Loucy (cell line): Measurements from ENCODE around the gene R3HDML.

Experiments used
- H2AFZ ChIP-seq: fragments of 200-600 bp; sonication (generic); 2 replicates; pipeline ENCODE4 v1.6.0; 2016; ENCODE audit warnings: antibody characterized with exemption, mild to moderate bottlenecking, low read length, moderate library complexity
- H3F3A ChIP-seq: fragments of 200-600 bp; 2 replicates; pipeline ENCODE4 v1.6.0; 2016; ENCODE audit warnings: antibody characterized with exemption, low read depth, mild to moderate bottlenecking
- H3K27me3 ChIP-seq: fragments of 200-600 bp; sonication (generic); 2 replicates; pipeline ENCODE4 v1.6.1; 2014; ENCODE audit warnings: low read length, mild to moderate bottlenecking; ENCODE audit not compliant: insufficient read depth, poor library complexity, severe bottlenecking
- H3K36me3 ChIP-seq: fragments of 200-600 bp; sonication (generic); 2 replicates; pipeline ENCODE4 v1.6.1; 2016; ENCODE audit warnings: low read length; ENCODE audit not compliant: insufficient read depth
- H3K4me1 ChIP-seq: fragments of 200-600 bp; sonication (generic); 2 replicates; pipeline ENCODE4 v1.5.1; 2014; ENCODE audit warnings: low read length, mild to moderate bottlenecking; ENCODE audit not compliant: insufficient read depth, poor library complexity, severe bottlenecking
- H3K4me2 ChIP-seq: fragments of 200-600 bp; sonication (generic); 2 replicates; pipeline ENCODE4 v1.6.0; 2014; ENCODE audit warnings: antibody characterized with exemption, low read length, low read depth, mild to moderate bottlenecking; ENCODE audit not compliant: poor library complexity, severe bottlenecking
- H3K4me3 ChIP-seq: fragments of 200-600 bp; sonication (generic); 2 replicates; pipeline ENCODE4 v1.5.1; 2014; ENCODE audit warnings: low read length, mild to moderate bottlenecking, mixed read lengths; ENCODE audit not compliant: poor library complexity, severe bottlenecking
- H3K79me2 ChIP-seq: fragments of 200-600 bp; sonication (generic); 2 replicates; pipeline ENCODE4 v1.6.1; 2014; ENCODE audit warnings: low read length; ENCODE audit not compliant: insufficient read depth
- H3K9ac ChIP-seq: fragments of 200-600 bp; sonication (generic); 2 replicates; pipeline ENCODE4 v1.6.0; 2014; ENCODE audit warnings: mild to moderate bottlenecking, low read depth, low read length, moderate library complexity; ENCODE audit not compliant: poor library complexity, severe bottlenecking
- H3K9me2 ChIP-seq: fragments of 200-600 bp; sonication (generic); replicated peaks from 2 replicates; pipeline ENCODE4 v1.6.1; 2016; ENCODE audit warnings: low read depth, low read length, mixed read lengths
- H3K9me3 ChIP-seq: fragments of 200-600 bp; sonication (generic); 2 replicates; pipeline ENCODE4 v1.6.1; 2014; ENCODE audit warnings: mild to moderate bottlenecking, antibody characterized with exemption, low read length, low read depth; ENCODE audit not compliant: insufficient read depth
- H4K20me1 ChIP-seq: fragments of 200-600 bp; sonication (generic); 2 replicates; pipeline ENCODE4 v1.6.0; 2014; ENCODE audit warnings: antibody characterized with exemption, low read length, mild to moderate bottlenecking; ENCODE audit not compliant: insufficient read depth, poor library complexity, severe bottlenecking
- CTCF ChIP-seq: fragments of 200-600 bp; sonication (generic); conservative IDR thresholded peaks from 2 replicates; pipeline ENCODE4 v1.5.1; 2014; ENCODE audit warnings: mild to moderate bottlenecking, antibody characterized with exemption, low read length
- EZH2phosphoT487 ChIP-seq: fragments of 200-600 bp; IDR thresholded peaks from 2 replicates; pipeline ENCODE4 v1.6.1; 2018; ENCODE audit warnings: antibody characterized with exemption, mild to moderate bottlenecking, moderate library complexity, borderline replicate concordance

The R3HDML gene

GRCh38 chr20:44310664-44311639, 25.9 kb upstream of the R3HDML start, which contains the start of gene FITM2:
Gene FITM2 (minus strand): TSS chr20:44311202. CDS start chr20:44311148, 54 bp downstream.
- peaks cover 12% of the 10 kb centered on the region for H3K4me1 ChIP-seq
- no peaks in the 10 kb centered on the region for H3K9me2 ChIP-seq
- peaks cover 14% of the 10 kb centered on the region; the same call in 1 of the 2 replicates for H3K79me2 ChIP-seq
- H3K9ac ChIP-seq = peak within 1 kb of the TSS; percentile 81
- H4K20me1 ChIP-seq = no peaks in the 10 kb centered on the region
- no peaks in the 10 kb centered on the region for H3F3A ChIP-seq
- no peaks in the 10 kb centered on the region for H3K27me3 ChIP-seq
- peak within 1 kb of the TSS; percentile 96 for H3K4me2 ChIP-seq
- TF ChIP-seq EZH2phosphoT487 = no peak
- TF ChIP-seq CTCF = peak; percentile 83
- no peaks in the 10 kb centered on the region for H3K36me3 ChIP-seq
- H3K9me3 ChIP-seq = no peaks in the 10 kb centered on the region
- H2AFZ ChIP-seq = peak within 1 kb of the TSS; percentile 97
- H3K4me3 ChIP-seq = peak within 1 kb of the TSS; percentile 81

GRCh38 chr20:44314870-44315269, 22.0 kb upstream of the R3HDML start:
- H3K9me2 ChIP-seq = no peaks in the 10 kb centered on the region
- H3K27me3 ChIP-seq = no peaks in the 10 kb centered on the region
- no peak overlapping the region for H3K4me3 ChIP-seq
- no peak overlapping the region for H3K4me2 ChIP-seq
- TF ChIP-seq EZH2phosphoT487 (no peak), CTCF (no peak)
- no peaks in the 10 kb centered on the region for H3K36me3 ChIP-seq
- H3K9me3 ChIP-seq = no peaks in the 10 kb centered on the region
- no peak overlapping the region for H2AFZ ChIP-seq
- H3F3A ChIP-seq = no peaks in the 10 kb centered on the region
- peaks cover 9% of the 10 kb centered on the region; the same call in 1 of the 2 replicates for H3K79me2 ChIP-seq
- H3K4me1 ChIP-seq = peaks cover 6% of the 10 kb centered on the region
- H4K20me1 ChIP-seq = no peaks in the 10 kb centered on the region
- no peak overlapping the region for H3K9ac ChIP-seq

- TF ChIP-seq CTCF (no peak), EZH2phosphoT487 (no peak)
- no peaks in the 10 kb centered on the region for H3K4me1 ChIP-seq
- H3K27me3 ChIP-seq = no peaks in the 10 kb centered on the region
- no peaks in the 10 kb centered on the region for H4K20me1 ChIP-seq
- no peak overlapping the region for H3K9ac ChIP-seq
- H3K9me2 ChIP-seq = no peaks in the 10 kb centered on the region
- no peak overlapping the region for H3K4me2 ChIP-seq
- H3K9me3 ChIP-seq = no peaks in the 10 kb centered on the region
- no peak overlapping the region for H2AFZ ChIP-seq
- no peaks in the 10 kb centered on the region for H3K36me3 ChIP-seq
- H3F3A ChIP-seq = no peaks in the 10 kb centered on the region
- H3K4me3 ChIP-seq = no peak overlapping the region
- no peaks in the 10 kb centered on the region for H3K79me2 ChIP-seq
These were observed 16.9 kb upstream of the R3HDML start for GRCh38 chr20:44319839-44320422.
